DOHH2 (cell line): Measurements from ENCODE around the gene SNCG.

Source experiments
- H3F3A ChIP-seq: fragments of 200-600 bp; sonication (generic), shearing (Covaris generic); 2 replicates; pipeline ENCODE4 v1.6.0; 2016; ENCODE audit warnings: antibody characterized with exemption, mild to moderate bottlenecking; ENCODE audit not compliant: control insufficient read depth, insufficient read depth
- H3K27ac ChIP-seq: fragments of 200-600 bp; sonication (generic); 2 replicates; pipeline ENCODE4 v1.5.1; 2014; ENCODE audit warnings: low read depth, mild to moderate bottlenecking, low read length, moderate library complexity
- H3K27me3 ChIP-seq: fragments of 200-600 bp; sonication (generic); 2 replicates; pipeline ENCODE4 v1.6.1; 2014; ENCODE audit warnings: mild to moderate bottlenecking, low read length, mixed read lengths; ENCODE audit not compliant: control insufficient read depth
- H3K36me3 ChIP-seq: fragments of 200-600 bp; sonication (generic); 2 replicates; pipeline ENCODE4 v1.6.1; 2014; ENCODE audit warnings: mild to moderate bottlenecking, low read length, moderate library complexity, mixed read lengths; ENCODE audit not compliant: control insufficient read depth
- H3K4me1 ChIP-seq: fragments of 200-600 bp; sonication (generic); 2 replicates; pipeline ENCODE4 v1.6.1; 2014; ENCODE audit warnings: mild to moderate bottlenecking, low read length, mixed read lengths; ENCODE audit not compliant: control insufficient read depth
- H3K4me2 ChIP-seq: fragments of 200-600 bp; sonication (generic); 2 replicates; pipeline ENCODE4 v1.6.0; 2014; ENCODE audit warnings: mild to moderate bottlenecking, low read length, moderate library complexity
- H3K4me3 ChIP-seq: fragments of 200-600 bp; sonication (generic); 2 replicates; pipeline ENCODE4 v1.5.1; 2014; ENCODE audit warnings: mild to moderate bottlenecking, low read length, mixed read lengths
- H3K79me2 ChIP-seq: fragments of 200-600 bp; sonication (generic); 2 replicates; pipeline ENCODE4 v1.6.1; 2014; ENCODE audit warnings: mild to moderate bottlenecking, low read length, mixed read lengths; ENCODE audit not compliant: control insufficient read depth
- H3K9me2 ChIP-seq: fragments of 200-600 bp; sonication (generic); replicated peaks from 2 replicates; pipeline ENCODE4 v1.6.1; 2014; ENCODE audit warnings: mild to moderate bottlenecking, low read length, mixed read lengths; ENCODE audit not compliant: control insufficient read depth
- H3K9me3 ChIP-seq: fragments of 200-600 bp; sonication (generic); 2 replicates; pipeline ENCODE4 v1.6.1; 2014; ENCODE audit warnings: antibody characterized with exemption, low read length, mixed read lengths; ENCODE audit not compliant: control insufficient read depth, insufficient read depth
- H4K20me1 ChIP-seq: fragments of 200-600 bp; sonication (generic); 2 replicates; pipeline ENCODE4 v1.6.0; 2014; ENCODE audit warnings: low read depth, mild to moderate bottlenecking, antibody characterized with exemption, low read length, moderate library complexity; ENCODE audit not compliant: control insufficient read depth, insufficient read depth
- EZH2phosphoT487 ChIP-seq: fragments of 200-600 bp; sonication (generic); IDR thresholded peaks from 2 replicates; pipeline ENCODE4 v1.6.1; 2017; ENCODE audit warnings: borderline replicate concordance, mild to moderate bottlenecking, antibody characterized with exemption, low read length, moderate library complexity, mixed read lengths
- TF ChIP-seq, protein P1 (sequence below): fragments of 200-600 bp; sonication (generic); IDR thresholded peaks from one replicate; pipeline ENCODE4 v1.5.1; 2014; ENCODE audit warnings: antibody characterized with exemption, mild to moderate bottlenecking, low read depth, low read length; ENCODE audit not compliant: poor library complexity, severe bottlenecking

Gene SNCG

DNA sequence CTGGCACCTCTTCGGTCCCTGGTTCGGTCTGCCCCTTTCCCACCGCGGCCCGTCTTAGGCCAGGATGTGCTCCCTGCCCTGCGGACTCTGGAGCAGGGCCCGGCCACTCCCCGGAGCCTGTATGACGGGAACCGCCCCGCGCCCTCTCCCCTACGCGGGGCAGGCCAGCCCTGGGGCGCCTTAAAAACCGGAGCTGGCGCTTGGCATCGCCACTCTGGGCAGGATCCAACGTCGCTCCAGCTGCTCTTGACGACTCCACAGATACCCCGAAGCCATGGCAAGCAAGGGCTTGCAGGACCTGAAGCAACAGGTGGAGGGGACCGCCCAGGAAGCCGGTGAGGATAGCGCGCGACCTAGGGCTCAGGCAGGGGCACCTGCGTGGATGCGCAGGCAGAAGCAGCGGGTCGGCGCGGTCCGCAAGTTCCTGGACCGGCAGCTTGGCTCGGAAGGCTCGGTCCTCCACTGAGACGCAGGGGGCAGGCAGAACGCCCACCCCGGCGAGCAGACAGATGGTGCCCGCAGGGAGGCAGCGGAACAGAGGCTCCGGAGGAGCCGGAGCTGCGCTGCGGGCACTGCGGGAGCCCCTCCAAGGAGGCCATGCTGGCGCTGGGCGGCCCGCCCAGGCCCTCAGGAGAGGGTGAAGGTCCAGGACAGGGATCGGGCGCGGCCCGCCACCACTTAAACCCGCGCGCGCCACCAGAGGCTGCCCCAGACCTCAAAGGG is 10.0 kb downstream of the SNCG start, which contains the start of gene ADIRF:
ADIRF (plus strand) TSS at position 212 of the 723 bp plus-strand sequence; CDS start at position 275, 63 bp downstream.
- Histone ChIP-seq H3K27ac (no peak within 1 kb of the TSS), H3K4me2 (no peak within 1 kb of the TSS), H3K4me3 (no peak within 1 kb of the TSS), H3K9me2 (no peaks in the 10 kb centered on the region), H3K4me1 (peaks cover 16% of the 10 kb centered on the region), H3K79me2 (no peaks in the 10 kb centered on the region), H3K36me3 (no peaks in the 10 kb centered on the region), H4K20me1 (no peaks in the 10 kb centered on the region), H3K27me3 (peaks cover 18% of the 10 kb centered on the region), H3F3A (no peaks in the 10 kb centered on the region), H3K9me3 (no peaks in the 10 kb centered on the region)
- no peak for TF ChIP-seq EZH2phosphoT487
- TF ChIP-seq, protein P1, sequence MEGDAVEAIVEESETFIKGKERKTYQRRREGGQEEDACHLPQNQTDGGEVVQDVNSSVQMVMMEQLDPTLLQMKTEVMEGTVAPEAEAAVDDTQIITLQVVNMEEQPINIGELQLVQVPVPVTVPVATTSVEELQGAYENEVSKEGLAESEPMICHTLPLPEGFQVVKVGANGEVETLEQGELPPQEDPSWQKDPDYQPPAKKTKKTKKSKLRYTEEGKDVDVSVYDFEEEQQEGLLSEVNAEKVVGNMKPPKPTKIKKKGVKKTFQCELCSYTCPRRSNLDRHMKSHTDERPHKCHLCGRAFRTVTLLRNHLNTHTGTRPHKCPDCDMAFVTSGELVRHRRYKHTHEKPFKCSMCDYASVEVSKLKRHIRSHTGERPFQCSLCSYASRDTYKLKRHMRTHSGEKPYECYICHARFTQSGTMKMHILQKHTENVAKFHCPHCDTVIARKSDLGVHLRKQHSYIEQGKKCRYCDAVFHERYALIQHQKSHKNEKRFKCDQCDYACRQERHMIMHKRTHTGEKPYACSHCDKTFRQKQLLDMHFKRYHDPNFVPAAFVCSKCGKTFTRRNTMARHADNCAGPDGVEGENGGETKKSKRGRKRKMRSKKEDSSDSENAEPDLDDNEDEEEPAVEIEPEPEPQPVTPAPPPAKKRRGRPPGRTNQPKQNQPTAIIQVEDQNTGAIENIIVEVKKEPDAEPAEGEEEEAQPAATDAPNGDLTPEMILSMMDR: no peak

DNA sequence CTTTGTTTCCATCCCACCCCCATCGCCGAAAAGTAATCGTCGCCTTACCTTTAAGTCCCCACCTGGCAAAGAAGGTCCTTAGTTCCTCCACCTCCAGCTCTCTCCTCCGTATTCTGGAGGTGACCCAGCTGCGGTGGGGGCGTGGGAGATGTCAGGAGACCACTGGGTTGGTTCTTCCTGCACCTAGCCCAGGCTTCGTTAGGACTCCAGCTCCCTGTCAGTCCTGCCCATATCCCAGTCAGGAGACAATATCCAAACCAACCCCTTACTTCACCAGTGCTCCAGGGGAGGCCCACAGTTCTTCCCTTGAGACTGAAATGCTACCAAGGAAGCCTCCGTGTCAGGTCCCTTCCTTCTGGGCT is 10.6 kb downstream of the SNCG start:
- Histone ChIP-seq H4K20me1 (no peaks in the 10 kb centered on the region), H3K9me2 (no peaks in the 10 kb centered on the region), H3K27ac (no peak overlapping the region), H3K9me3 (no peaks in the 10 kb centered on the region), H3K4me1 (peaks cover 16% of the 10 kb centered on the region), H3K27me3 (peaks cover 18% of the 10 kb centered on the region), H3K4me3 (no peak overlapping the region), H3F3A (no peaks in the 10 kb centered on the region), H3K36me3 (no peaks in the 10 kb centered on the region), H3K79me2 (no peaks in the 10 kb centered on the region), H3K4me2 (no peak overlapping the region)
- TF ChIP-seq, protein P1: no peak
- TF ChIP-seq EZH2phosphoT487: no peak

DNA sequence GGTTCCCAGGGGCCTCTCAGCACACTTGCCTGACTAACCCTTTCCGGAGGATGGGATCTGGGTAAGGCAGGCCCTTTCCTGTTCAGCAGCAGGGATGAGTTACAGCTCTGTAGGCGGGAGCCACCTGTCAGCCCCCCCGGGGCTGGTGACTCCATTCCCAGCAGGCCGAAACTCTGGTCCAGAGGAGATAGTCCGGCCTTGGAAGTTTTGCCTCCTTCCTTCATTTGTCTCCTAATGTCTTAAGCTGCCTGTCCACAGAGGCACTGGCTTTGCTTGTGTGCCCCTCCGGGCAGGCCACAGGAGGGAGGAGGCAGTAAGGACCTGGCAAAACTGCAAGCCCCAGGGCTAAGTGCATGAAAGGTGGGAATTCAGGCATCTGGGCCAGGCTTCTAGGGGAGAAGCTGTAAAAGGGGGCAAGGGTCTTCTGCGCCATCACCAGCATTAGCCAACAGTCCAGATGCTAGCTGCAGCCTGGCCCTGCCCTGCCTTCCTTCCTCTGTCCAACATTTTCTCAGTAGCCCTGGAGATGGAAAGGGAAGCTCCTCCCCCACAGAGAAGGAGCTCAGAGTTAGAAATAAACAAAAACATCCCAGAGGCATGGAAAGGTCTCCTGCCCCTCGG is 11.1 kb downstream of the SNCG start:
- Histone ChIP-seq H3K4me3 (no peak overlapping the region), H3K27ac (no peak overlapping the region), H3F3A (no peaks in the 10 kb centered on the region), H3K9me3 (no peaks in the 10 kb centered on the region), H4K20me1 (no peaks in the 10 kb centered on the region), H3K4me2 (no peak overlapping the region), H3K9me2 (no peaks in the 10 kb centered on the region), H3K79me2 (no peaks in the 10 kb centered on the region), H3K36me3 (no peaks in the 10 kb centered on the region), H3K4me1 (peaks cover 16% of the 10 kb centered on the region), H3K27me3 (peaks cover 18% of the 10 kb centered on the region)
- TF ChIP-seq, protein P1: no peak
- no peak for TF ChIP-seq EZH2phosphoT487
